GM13977 (cell line): Measurements from ENCODE around the gene MIAT.

ENCODE experiments used
- DNase-seq: peaks from one replicate; pipeline ENCODE4 v3.0.0; 2012; ENCODE audit warnings: low spot score
- in situ Hi-C: fragments of 300-500 bp; cut with MboI; formaldehyde crosslinking; loops from one replicate; pipeline ENCODE4 v1.12.0; 2022; ENCODE audit warnings: low sequenced_read_pairs, low pct_unique_long_range_greater_than_20kb, mixed read lengths, inconsistent platforms; ENCODE audit not compliant: unreplicated experiment
- TF ChIP-seq, protein P1 (sequence below): IDR thresholded peaks from 2 replicates; pipeline ENCODE4 v1.5.1; 2012; ENCODE audit warnings: mild to moderate bottlenecking, control low read depth; ENCODE audit not compliant: insufficient read depth; ENCODE audit errors: extremely low read depth, missing control alignments

The MIAT gene

GRCh38 chr22:26718488-26718887 lies 61.1 kb downstream of the MIAT start:
- DNase-seq = no peak
- in situ Hi-C loops = no loop called here
- TF ChIP-seq, protein P1, sequence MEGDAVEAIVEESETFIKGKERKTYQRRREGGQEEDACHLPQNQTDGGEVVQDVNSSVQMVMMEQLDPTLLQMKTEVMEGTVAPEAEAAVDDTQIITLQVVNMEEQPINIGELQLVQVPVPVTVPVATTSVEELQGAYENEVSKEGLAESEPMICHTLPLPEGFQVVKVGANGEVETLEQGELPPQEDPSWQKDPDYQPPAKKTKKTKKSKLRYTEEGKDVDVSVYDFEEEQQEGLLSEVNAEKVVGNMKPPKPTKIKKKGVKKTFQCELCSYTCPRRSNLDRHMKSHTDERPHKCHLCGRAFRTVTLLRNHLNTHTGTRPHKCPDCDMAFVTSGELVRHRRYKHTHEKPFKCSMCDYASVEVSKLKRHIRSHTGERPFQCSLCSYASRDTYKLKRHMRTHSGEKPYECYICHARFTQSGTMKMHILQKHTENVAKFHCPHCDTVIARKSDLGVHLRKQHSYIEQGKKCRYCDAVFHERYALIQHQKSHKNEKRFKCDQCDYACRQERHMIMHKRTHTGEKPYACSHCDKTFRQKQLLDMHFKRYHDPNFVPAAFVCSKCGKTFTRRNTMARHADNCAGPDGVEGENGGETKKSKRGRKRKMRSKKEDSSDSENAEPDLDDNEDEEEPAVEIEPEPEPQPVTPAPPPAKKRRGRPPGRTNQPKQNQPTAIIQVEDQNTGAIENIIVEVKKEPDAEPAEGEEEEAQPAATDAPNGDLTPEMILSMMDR = no peak

- in situ Hi-C loops = no loop called here
- TF ChIP-seq, protein P1 = no peak
- no peak for DNase-seq
Observed at GRCh38 chr22:26718905-26719304, 61.5 kb downstream of the MIAT start.

- DNase-seq = no peak
- TF ChIP-seq, protein P1 = no peak
- in situ Hi-C loops = no loop called here
Observed at GRCh38 chr22:26722159-26722558, 64.8 kb downstream of the MIAT start.

DNA sequence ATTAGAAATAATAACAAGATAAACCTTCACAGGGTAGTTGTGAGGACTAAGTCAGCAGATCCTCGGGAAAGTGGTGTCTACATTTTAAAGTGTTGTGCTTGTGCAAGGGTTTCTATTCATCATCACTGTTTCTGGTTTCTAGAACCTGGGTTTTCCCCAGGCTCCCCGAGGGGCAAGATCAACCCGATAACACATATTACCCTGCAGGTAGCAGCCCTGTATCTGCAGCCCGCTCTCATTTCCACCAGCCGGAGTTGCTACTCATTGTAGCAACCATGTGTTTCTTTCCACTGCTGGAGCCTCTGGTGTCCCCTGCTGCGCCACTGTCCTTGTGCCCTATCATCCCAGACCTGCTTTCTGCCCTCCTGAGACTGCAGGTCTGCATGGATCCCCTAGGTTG lies 67.0 kb downstream of the MIAT start:
- peak; percentile 47 for DNase-seq
- in situ Hi-C loops = no loop called here
- TF ChIP-seq, protein P1 = no peak

DNA sequence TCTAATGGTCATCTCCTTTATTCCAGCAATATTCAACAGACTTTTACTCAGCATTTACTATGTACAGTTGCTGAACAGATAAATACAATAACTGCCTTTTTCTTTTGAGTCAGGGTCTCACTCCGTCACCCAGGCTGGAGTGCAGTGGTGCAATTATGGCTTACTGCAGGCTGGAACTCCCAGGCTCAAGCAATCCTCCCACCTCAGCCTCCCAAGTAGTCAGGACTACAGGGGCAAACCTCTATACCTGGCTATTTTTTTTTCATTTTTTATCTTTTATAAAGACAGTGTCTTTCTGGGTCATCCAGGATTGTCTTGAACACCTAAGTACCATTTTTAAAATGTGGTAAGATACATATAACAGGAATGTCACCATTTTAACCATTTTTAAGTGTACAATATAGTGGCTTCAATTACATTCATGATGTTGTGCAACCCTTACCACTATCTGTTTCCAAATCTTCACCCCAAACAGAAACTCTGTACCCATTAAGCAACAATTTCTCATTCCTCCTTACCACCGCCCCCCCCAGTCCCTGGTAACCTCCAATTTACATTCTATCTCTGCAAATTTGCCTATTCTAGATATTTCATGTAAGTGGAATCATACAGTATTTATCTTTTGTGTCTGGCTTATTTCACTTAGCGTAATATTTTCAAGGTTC lies 67.8 kb downstream of the MIAT start:
- DNase-seq = no peak
- TF ChIP-seq, protein P1 = no peak
- in situ Hi-C loops = no loop called here
